GM20431 (cell line): ENCODE measurements around the gene XCR1.

ENCODE experiments used
- in situ Hi-C: fragments of 300-500 bp; cut with MseI, MboI; formaldehyde crosslinking; loops from one replicate; pipeline ENCODE4 v1.15.0; 2020; ENCODE audit warnings: low sequenced_read_pairs; ENCODE audit not compliant: unreplicated experiment

The XCR1 gene

DNA sequence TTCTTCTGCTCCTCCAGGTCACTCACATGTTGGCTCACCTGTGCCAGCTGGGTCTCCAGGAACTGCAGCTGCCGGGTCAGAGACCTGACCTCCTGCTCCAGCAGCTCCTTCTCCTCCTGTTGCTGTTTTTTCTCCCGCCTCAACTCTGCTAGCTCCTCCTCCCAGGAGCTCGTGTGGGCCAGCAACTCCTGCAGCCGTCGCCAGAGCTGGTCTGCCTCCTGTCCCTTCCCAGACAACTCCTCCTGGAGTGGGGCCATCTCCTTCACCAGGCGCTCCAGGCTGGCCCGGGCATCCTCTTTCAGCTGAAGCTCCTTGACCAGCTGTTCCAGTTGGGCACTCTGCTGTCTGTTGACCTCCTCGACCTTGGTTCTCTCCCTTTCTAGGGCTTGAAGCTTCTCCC is 59.6 kb downstream of the XCR1 start:
- in situ Hi-C loops = no loop called here
